Measurements from ENCODE around the gene PPIL6.

The PPIL6 gene

GRCh38 chr6:109377717-109378116 is 62.7 kb downstream of the PPIL6 start (continued):
- no peak for TF ChIP-seq ZNF565 (CRISPR knock-in tag; conservative IDR thresholded peaks at IDR 0.05; ENCODE audit: low read depth)
- no peak for TF ChIP-seq ZFP30 (CRISPR knock-in tag; IDR thresholded peaks at IDR 0.05)
- no peak for TF ChIP-seq ZNF70 (CRISPR knock-in tag; IDR thresholded peaks at IDR 0.05)

DNA sequence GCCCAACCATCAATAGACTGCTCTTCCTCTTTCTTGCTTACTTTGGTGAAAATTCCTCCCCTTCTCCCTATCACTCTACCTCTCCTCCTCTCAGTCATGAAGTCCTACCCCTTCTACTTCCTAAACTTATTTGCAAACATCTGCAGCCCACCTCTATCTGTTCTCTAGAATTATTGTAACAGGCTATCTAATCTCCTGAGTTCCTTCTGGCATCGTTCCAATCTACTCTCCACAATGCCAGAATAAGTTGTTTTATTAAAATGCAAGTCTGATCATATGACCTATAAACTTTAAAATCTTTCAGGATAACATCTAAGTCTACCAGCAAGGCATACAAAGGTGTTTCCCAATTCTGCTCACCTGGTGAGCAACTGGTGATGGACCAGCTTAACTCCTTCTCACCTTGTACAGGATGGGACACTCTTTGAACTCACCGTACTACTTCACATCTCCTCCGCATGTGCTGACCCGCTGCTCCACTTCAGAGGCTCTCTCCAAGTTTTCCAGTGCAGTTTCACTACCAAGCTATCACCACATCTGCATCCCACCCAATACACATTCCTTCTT is 66.0 kb downstream of the PPIL6 start:
- TF ChIP-seq TOX (CRISPR knock-in tag; IDR thresholded peaks at IDR 0.05; ENCODE audit: borderline replicate concordance) (no peak), ZFP30 (CRISPR knock-in tag; IDR thresholded peaks at IDR 0.05) (no peak), PPARA (CRISPR knock-in tag; IDR thresholded peaks at IDR 0.05; ENCODE audit: borderline replicate concordance) (no peak), ARNTL (CRISPR knock-in tag; IDR thresholded peaks at IDR 0.05; ENCODE audit: borderline replicate concordance, low read depth) (no peak), ISL1 (CRISPR knock-in tag; IDR thresholded peaks at IDR 0.05) (no peak), ZNF70 (CRISPR knock-in tag; IDR thresholded peaks at IDR 0.05) (no peak), ZFP3 (CRISPR knock-in tag; IDR thresholded peaks at IDR 0.05) (no peak), GLIS3 (CRISPR knock-in tag; IDR thresholded peaks at IDR 0.05) (no peak), OSR1 (CRISPR knock-in tag; IDR thresholded peaks at IDR 0.05) (no peak), TSHZ2 (CRISPR knock-in tag; IDR thresholded peaks at IDR 0.05) (no peak), ZC3H10 (CRISPR knock-in tag; IDR thresholded peaks at IDR 0.05) (no peak), ZNF565 (CRISPR knock-in tag; conservative IDR thresholded peaks at IDR 0.05; ENCODE audit: low read depth) (no peak), BACH2 (CRISPR knock-in tag; IDR thresholded peaks at IDR 0.05; ENCODE audit: borderline replicate concordance) (no peak), TCF4 (CRISPR knock-in tag; IDR thresholded peaks at IDR 0.05; ENCODE audit: borderline replicate concordance) (no peak), ZNF8 (CRISPR knock-in tag; IDR thresholded peaks at IDR 0.05) (no peak), CSDC2 (CRISPR knock-in tag; IDR thresholded peaks at IDR 0.05) (no peak), ESRRG (CRISPR knock-in tag; IDR thresholded peaks at IDR 0.05) (no peak)
- TF ChIP-seq, protein P1, sequence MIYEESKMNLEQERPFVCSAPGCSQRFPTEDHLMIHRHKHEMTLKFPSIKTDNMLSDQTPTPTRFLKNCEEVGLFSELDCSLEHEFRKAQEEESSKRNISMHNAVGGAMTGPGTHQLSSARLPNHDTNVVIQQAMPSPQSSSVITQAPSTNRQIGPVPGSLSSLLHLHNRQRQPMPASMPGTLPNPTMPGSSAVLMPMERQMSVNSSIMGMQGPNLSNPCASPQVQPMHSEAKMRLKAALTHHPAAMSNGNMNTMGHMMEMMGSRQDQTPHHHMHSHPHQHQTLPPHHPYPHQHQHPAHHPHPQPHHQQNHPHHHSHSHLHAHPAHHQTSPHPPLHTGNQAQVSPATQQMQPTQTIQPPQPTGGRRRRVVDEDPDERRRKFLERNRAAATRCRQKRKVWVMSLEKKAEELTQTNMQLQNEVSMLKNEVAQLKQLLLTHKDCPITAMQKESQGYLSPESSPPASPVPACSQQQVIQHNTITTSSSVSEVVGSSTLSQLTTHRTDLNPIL (CRISPR knock-in tag; IDR thresholded peaks at IDR 0.05; ENCODE audit: low read depth): no peak
- TF ChIP-seq, protein P2, sequence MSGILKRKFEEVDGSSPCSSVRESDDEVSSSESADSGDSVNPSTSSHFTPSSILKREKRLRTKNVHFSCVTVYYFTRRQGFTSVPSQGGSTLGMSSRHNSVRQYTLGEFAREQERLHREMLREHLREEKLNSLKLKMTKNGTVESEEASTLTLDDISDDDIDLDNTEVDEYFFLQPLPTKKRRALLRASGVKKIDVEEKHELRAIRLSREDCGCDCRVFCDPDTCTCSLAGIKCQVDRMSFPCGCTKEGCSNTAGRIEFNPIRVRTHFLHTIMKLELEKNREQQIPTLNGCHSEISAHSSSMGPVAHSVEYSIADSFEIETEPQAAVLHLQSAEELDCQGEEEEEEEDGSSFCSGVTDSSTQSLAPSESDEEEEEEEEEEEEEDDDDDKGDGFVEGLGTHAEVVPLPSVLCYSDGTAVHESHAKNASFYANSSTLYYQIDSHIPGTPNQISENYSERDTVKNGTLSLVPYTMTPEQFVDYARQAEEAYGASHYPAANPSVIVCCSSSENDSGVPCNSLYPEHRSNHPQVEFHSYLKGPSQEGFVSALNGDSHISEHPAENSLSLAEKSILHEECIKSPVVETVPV (CRISPR knock-in tag; IDR thresholded peaks at IDR 0.05): no peak
- TF ChIP-seq, protein P3, sequence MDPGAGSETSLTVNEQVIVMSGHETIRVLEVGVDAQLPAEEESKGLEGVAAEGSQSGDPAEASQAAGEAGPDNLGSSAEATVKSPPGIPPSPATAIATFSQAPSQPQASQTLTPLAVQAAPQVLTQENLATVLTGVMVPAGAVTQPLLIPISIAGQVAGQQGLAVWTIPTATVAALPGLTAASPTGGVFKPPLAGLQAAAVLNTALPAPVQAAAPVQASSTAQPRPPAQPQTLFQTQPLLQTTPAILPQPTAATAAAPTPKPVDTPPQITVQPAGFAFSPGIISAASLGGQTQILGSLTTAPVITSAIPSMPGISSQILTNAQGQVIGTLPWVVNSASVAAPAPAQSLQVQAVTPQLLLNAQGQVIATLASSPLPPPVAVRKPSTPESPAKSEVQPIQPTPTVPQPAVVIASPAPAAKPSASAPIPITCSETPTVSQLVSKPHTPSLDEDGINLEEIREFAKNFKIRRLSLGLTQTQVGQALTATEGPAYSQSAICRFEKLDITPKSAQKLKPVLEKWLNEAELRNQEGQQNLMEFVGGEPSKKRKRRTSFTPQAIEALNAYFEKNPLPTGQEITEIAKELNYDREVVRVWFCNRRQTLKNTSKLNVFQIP (CRISPR knock-in tag; IDR thresholded peaks at IDR 0.05; ENCODE audit: borderline replicate concordance, low read depth): no peak
- no peak for ATAC-seq

DNA sequence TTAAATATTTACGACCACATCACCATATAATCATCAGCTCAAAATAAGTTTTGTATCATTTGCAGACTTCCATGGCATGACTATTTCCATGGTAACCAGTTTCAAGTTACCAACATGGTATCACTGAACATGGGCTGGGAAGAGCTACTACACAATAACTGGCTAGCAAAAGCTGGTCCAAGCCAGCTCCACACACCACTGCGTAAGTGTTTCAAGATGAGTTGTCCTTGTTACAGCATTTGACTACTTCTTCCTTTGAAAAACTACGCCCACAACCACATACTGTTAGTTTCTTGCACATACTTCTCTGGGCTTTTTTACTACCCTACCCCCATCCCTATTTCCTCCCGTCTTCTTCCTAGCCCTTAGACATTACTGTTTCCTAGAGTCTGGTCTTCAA is 66.7 kb downstream of the PPIL6 start:
- no peak for ATAC-seq
- TF ChIP-seq ZFP3 (CRISPR knock-in tag; IDR thresholded peaks at IDR 0.05) (no peak), TOX (CRISPR knock-in tag; IDR thresholded peaks at IDR 0.05; ENCODE audit: borderline replicate concordance) (no peak), ZFP30 (CRISPR knock-in tag; IDR thresholded peaks at IDR 0.05) (no peak), ESRRG (CRISPR knock-in tag; IDR thresholded peaks at IDR 0.05) (no peak), ZC3H10 (CRISPR knock-in tag; IDR thresholded peaks at IDR 0.05) (no peak), PATZ1 (CRISPR knock-in tag; IDR thresholded peaks at IDR 0.05; ENCODE audit: borderline replicate concordance) (no peak), ZNF70 (CRISPR knock-in tag; IDR thresholded peaks at IDR 0.05) (no peak), ARNTL (CRISPR knock-in tag; IDR thresholded peaks at IDR 0.05; ENCODE audit: borderline replicate concordance, low read depth) (no peak), GLIS3 (CRISPR knock-in tag; IDR thresholded peaks at IDR 0.05) (no peak), CSDC2 (CRISPR knock-in tag; IDR thresholded peaks at IDR 0.05) (no peak), ISL1 (CRISPR knock-in tag; IDR thresholded peaks at IDR 0.05) (no peak), RARB (CRISPR knock-in tag; IDR thresholded peaks at IDR 0.05) (no peak), ZNF8 (CRISPR knock-in tag; IDR thresholded peaks at IDR 0.05) (no peak), PPARA (CRISPR knock-in tag; IDR thresholded peaks at IDR 0.05; ENCODE audit: borderline replicate concordance) (no peak), SNAI2 (CRISPR knock-in tag; IDR thresholded peaks at IDR 0.05) (no peak), OSR1 (CRISPR knock-in tag; IDR thresholded peaks at IDR 0.05) (no peak), TCF4 (CRISPR knock-in tag; IDR thresholded peaks at IDR 0.05; ENCODE audit: borderline replicate concordance) (no peak), TSHZ2 (CRISPR knock-in tag; IDR thresholded peaks at IDR 0.05) (no peak)
- TF ChIP-seq, protein P2 (CRISPR knock-in tag; IDR thresholded peaks at IDR 0.05): no peak
